CD4-positive, alpha-beta T cell treated with Interleukin-6 at 100 ng/mL for 8 hours (primary cell): ENCODE measurements around the gene AXDND1.
"Not testable (repeated sequence)": the region's sequence is repeated elsewhere in the genome, so short reads cannot be mapped to it uniquely, and the experiment has no call there.

Source experiments
- DNase-seq: peaks from one replicate; pipeline ENCODE4 v3.0.0-alpha.2; 2020; ENCODE audit warnings: mixed read lengths, low spot score

AXDND1 gene

DNA sequence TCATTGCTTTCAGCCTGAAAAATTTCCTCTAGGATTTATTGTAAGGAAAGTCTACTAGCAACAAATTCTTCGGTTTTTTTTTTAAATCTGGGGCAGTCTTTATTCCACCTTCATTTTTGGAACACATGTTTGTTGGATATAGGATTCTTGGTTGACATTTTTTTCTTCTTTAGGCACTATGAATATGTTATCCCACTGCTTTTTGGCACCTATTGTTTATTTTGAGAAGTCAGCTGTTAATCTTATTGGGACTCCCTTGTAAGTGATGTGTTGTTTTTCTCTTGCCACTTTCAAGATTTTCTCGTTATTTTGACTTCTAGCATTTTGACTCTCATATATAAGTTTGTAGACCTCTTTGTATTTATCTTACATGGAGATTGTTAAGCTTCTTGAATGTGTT is 110.7 kb downstream of the AXDND1 start:
- no peak for DNase-seq

DNA sequence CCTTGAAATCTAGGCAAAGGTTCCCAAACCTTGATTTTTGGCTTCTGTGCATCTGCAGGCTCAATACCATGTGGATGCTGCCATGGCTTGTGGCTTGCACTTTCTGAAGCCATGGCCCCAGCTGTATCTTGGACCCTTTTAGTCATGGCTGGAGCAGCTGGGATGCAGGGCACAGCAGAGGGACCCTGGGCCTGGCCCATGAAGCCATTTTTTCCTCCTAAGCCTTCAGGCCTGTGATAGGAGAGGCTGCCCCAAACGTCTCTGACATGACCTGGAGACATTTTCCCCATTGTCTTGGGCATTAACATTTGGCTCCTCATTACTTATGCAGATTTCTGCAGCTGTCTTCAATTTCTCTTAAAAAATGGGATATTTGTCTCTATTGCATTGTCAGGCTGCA is 112.6 kb downstream of the AXDND1 start:
- no peak for DNase-seq

DNA sequence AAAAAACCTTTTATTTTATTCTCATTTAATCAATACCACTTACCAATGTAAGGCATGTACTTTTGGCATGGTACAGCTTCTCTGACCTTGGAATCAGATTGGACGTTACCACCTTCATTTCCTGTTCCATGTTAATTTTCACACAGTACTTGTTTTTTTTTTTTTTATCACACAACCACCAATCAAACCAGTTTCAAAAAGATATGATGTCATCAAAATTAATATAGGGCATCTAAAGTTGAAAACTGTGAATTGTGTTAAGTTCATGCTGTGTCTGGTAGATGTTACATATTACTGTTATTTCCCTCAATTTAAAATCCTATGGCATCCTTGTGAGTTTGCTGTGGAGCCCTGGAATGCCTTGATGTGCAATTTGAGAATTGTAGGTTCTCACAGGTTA is 124.8 kb downstream of the AXDND1 start:
- no peak for DNase-seq

- no peak for DNase-seq
These were observed 127.6 kb downstream of the AXDND1 start for GRCh38 chr1:179493323-179493722.

DNA sequence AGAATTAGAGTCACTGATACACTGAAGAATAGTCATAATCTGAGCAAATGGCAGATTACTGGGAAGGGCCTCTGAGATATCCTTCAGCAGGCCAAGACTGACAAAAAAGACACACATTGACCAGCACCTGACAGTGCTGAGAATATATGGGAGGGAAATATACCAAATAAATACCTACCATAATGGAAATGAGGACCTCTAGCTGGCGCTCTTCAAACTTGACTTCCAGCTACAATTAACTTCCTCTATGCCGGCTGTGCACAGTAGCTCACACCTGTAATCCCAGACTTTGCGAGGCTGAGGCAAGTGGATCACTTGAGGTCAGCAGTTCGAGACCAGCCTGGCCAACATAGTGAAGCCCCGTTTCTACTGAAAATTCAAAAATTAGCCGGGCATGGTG is 140.4 kb downstream of the AXDND1 start:
- no peak for DNase-seq

- DNase-seq: no peak
These were observed 143.6 kb downstream of the AXDND1 start for GRCh38 chr1:179509384-179509783.

- DNase-seq: no peak
These were observed 144.3 kb downstream of the AXDND1 start for GRCh38 chr1:179510038-179510437.

- DNase-seq: no peak
These were observed 151.4 kb downstream of the AXDND1 start for GRCh38 chr1:179516976-179517705.

- DNase-seq: not testable (repeated sequence)
These were observed 152.8 kb downstream of the AXDND1 start for GRCh38 chr1:179518544-179518943.

DNA sequence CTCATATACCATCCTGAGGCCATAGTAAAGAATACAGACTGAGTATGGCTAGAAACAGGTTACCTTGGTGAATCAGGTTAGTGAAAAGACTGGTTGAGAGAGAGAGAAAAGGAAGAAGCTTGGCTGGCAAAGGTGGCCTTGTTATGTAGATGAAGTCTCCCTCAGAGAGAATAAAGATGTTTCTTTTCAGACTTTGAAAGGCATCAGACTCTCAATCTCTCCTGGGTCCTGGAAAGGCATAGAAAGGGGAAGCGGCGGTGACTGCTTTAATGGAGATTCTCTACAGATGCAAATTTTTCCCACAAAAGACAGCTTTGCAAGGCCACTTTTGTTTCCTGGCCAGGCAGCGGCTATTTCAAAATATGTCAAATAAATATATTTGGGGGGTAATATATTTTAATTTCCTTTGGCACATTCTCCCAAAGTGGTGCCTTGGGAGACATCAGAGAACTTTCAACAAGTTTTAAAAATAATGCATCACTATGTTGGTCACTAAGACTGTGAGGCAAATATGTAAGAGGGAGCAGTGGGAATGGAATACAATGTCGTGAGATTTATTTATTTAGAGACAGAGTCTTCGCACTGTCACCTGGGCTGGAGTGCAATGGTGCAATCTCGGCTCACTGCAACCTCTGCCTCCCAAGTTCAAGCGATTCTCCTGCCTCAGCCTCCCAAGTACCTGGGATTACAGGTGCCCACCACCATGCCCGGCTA is 163.9 kb downstream of the AXDND1 start:
- DNase-seq: no peak

GRCh38 chr1:179530352-179530751 is 164.6 kb downstream of the AXDND1 start:
- DNase-seq: no peak

GRCh38 chr1:179541774-179542173 is 176.0 kb downstream of the AXDND1 start:
- no peak for DNase-seq

GRCh38 chr1:179545321-179545720 is 179.6 kb downstream of the AXDND1 start:
- DNase-seq: no peak

- no peak for DNase-seq
These were observed 181.3 kb downstream of the AXDND1 start for GRCh38 chr1:179547021-179547535.

- no peak for DNase-seq
These were observed 183.0 kb downstream of the AXDND1 start for GRCh38 chr1:179548666-179549367.

DNA sequence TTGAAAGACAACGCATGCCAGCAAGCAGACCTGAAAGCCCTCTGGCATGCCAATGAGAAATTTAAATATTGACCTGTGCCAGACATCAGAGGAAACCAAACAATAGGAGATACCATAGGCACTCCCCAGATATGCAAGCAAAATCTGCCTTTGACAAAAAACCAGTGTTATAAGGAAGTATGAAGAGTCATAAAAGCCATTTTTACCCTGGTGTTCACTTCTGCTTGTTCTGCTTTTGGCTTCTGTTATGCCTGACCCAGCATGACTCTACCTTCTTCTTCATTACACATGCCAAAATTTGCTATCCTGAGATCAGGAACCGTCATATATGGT is 183.6 kb downstream of the AXDND1 start:
- no peak for DNase-seq

DNA sequence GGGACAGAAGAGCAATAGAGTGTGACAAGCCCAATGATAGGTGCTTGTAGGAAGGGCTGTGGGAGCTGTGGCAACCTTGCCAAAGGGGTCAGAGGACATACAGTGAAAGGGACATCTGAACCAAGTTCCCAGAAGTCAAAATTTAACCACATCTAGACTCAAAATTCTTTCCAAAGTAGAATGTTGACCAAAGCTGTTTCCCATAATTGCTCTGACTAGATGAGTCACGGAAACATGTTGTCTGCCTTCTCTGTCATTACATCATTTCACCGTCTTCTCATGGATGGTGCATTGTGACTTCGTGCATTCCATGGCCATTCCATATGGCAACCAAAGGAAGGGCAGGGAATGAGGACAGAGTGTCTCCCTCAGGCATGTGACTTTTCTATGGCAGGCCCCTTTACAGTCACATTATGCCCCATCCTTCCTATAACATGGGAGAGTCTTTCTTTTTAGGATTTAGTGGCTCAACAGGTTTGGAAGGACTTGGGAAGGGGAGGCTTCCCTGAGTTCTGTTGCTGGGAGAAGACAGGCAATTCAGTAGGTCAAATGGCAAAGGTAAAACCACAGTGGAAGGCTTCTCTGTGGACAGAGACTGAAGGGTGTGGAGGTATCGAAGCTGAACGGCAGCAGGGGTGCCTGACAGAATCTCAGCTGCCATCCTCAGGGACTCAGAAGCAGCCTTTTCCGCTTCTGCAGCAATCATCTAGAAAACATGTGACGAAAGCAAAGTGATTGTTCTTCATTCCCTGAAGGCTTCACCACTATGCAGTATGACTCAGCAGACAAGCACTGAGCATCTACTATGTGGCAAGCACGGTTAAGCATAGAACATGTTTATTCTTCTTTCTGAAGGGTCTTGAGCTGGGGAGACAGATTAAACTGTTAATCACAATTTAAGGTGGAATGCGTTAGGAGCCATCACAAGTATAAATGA is 185.2 kb downstream of the AXDND1 start:
- no peak for DNase-seq

GRCh38 chr1:179554427-179554826 is 188.7 kb downstream of the AXDND1 start:
- DNase-seq: no peak

DNA sequence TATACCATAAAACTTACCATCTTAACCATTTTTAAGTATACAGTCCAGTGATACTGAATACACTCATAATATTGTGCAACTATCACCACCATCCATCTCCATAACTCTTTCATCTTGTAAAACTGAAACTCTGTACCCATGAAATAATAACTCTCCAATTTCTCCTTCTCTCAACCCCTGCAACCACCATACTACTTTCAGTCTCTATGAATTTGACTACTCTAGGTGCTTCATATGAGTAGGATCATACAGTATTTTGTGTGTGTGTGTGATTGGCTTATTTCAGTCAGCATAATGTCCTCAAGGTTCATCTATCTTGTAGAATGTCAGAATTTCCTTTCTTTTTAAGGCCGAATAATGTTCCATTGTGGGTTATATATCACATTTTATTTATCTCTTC is 192.3 kb downstream of the AXDND1 start:
- no peak for DNase-seq

GRCh38 chr1:179575497-179576314 is 209.9 kb downstream of the AXDND1 start, which contains the start of gene NPHS2:
NPHS2 (minus strand) TSS chr1:179575948; CDS start chr1:179575864, 84 bp downstream.
- DNase-seq: no peak

DNA sequence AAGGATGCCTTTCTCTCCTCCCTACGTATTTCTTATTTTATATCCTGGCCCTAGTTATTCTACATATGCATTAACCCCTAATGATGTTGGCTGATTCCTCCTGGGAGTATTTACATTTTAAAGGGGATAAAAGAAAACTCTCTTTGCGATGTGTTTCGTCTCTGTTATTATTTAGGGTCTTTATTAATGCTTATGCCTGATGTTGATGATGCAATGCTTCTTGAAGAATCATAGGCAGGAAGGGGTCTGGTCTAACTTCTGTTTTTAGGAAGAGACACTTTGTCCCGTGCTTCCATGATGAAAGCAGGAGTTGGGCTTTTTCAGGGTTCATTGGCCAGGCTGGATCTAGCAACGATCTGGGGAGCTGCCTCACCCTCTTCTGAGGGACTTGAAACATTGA is 210.7 kb downstream of the AXDND1 start:
- DNase-seq: no peak
